Activated CD4-positive, alpha-beta T cell treated with anti-CD3 and anti-CD28 coated beads, Interleukin-2, amount 50 U/mL, for 4 hours (primary cell): ENCODE measurements around the gene SHB.

ENCODE experiments used
- DNase-seq, 2 experiments: peaks; one replicate each; pipeline ENCODE4 v3.0.0-alpha.2; 2020

Gene SHB

DNA sequence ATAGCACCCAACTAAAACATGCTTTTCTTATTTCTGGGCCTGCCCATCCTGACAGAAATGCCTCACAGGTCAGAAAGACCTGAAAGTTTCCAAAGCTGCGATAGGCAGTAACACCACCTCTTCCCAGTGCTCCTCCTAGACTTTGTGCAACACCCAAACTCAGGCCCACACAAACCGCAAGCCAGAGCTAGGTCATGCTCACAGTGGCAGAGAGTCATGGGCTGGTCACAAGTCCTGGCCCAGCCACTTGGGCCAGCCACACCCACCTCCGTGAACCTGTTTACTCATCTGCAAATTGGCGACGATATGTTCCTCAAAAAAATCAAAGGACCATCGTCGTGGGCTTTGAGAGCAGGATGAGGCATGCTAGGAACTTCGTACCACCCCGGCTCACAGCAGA lies 121.0 kb downstream of the SHB start:
- DNase-seq: no peak

DNA sequence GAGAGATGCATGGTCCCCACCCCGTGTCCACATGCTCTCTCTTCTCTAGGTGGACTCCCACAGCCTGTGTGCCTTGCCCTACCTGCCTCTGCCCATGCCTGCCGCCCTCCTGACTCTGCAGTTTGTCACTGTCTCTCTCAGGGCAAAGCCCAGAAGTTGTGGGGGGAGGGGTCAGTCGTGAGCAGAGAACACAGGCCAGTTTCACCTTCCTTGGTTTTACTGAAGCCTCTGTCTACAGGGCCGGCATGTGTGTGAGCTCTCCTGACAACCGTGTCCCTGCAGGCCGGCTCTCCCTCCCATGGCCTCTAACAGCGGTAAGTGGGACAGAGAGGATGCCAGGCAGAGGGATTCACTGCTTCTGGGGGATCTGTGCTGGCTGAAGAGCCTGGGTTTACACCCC lies 121.6 kb downstream of the SHB start:
- no peak for DNase-seq

DNA sequence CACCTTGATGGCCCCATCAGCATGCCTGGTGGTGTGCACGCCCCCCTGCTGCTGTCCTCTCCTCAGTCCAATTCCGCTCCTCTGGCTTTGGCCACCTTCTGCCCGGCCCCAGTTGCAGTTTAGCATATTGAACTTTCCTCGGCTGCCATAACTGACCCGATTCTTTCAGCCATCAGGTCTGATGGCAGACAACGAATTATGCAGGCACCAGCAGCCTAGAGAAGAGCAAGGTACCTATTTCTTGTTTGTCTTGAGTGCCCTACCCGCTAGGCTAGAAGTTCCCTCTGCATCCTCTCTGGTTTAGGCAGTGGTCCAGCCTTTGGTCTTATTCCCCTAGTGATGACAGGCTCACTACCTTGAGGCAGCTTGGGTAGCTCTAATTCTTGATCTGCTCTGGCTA lies 122.1 kb downstream of the SHB start:
- no peak for DNase-seq

DNA sequence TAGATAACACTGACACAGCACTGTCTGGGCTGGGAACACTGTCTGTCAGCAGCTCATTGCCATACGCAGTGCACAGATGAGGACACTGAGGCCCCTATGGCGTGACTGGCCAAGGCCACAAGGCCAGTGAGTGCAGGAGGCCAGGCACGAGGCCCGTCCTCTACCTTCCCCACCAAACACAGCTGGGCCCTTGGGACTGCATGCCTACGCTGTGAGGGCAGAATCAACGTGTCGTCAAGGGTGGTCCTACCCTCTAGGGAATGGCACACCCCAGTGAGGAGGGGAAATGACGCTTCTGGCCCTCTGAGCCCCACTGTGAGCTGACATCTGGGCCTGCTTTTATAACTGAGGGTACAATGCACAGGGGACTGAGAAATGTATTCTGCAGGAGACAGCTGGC lies 123.0 kb downstream of the SHB start:
- DNase-seq: no peak

DNA sequence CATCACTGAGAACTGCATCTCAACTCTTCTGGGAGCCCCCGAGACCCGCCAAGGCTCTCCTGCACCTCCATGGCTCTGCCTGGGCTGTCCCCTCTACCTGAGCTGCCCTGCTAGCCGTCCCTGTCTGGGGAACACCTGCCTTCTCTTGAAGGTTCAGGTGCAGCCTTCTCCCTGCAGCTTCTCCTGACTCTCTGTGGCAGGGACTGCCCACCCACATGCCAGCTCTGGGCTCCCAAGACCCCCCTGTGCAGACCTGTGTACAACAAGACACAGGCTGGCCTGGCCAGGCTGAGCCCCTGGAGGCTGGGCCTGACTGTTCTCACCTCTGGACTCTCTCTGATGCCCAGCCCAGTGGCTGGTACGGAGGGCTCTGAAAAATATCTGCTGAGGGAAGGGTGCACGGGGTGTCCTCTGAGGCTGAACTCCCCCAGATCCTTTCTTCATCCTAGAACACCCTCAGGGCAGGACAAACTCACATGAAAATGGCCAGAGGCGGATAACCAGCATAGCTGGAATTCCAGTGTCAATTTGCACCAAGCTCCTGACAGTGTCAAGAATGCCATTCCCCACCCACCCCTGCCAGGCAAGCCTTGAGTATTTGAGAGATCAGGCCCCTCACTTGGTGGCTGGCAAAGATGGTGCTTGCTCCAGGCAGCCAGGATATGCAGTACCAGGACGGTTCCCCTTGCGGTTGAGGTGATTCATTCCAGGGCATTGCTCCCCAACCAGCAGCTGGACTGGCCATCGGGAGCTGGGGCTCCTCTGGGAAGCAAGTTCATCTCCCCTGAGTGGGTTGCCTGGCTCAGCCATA lies 124.2 kb downstream of the SHB start:
- DNase-seq: no peak

DNA sequence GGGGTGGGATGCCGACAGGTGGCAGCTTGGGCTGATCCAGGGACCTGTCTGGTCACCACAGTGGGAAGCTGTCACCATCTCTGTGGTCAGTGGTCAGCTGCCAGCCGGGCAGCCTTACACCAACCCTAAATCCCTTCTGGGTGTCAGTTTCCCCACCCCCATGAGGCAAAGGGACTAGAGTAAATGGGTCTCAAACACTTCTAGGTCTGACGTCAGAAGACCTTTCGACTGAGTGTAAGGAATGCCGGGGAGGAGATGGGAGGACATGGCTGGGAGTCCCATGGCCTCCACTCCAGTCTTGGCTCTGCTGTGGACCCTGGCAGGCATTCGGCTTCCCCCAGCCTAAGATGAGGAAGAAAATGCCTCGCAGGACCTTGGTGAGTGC lies 124.8 kb downstream of the SHB start:
- no peak for DNase-seq

DNA sequence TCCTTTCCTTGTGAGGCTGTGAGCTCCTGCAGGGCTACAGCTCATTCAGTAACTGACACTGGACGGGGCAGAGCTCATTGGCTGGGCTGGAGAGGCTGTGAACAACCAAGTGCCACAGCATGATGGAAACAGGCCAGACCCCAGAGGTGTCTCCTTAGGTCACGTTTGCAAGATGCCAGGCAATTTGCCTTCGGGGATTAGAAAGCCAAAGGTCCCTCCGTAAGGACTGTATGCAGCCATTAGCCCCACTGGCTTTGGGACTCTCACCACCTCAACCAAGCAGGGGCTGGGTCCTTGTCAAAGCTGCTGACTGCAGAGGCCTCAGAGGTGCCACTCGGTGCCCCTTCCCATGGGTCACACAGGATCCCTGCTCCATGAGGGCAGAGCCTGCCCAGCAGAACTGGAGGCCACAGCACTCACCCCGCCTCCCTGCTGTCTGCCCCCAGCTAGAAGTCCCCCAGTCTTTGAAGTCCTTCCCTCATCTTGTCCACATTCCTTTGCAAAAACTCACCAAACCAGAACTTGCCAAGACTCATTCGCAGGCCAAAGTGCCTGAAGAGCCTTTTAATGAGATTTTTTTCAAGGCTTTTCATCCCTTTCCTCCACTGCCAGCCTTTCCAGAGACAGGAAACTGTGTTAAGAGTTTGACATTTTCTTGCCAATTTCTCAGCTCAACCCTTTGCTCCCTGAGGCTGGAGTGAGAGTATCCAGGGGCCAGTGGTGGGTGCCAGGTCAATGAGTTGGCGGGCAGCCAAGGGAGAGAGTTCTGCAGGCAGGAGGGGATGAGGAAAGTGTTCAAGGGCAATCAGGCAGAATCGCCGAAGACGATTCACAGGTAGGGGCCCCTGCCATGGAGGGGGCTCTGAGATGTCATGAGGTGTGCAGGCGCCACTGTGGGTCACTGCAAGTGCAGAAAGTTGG lies 125.4 kb downstream of the SHB start:
- no peak for DNase-seq

DNA sequence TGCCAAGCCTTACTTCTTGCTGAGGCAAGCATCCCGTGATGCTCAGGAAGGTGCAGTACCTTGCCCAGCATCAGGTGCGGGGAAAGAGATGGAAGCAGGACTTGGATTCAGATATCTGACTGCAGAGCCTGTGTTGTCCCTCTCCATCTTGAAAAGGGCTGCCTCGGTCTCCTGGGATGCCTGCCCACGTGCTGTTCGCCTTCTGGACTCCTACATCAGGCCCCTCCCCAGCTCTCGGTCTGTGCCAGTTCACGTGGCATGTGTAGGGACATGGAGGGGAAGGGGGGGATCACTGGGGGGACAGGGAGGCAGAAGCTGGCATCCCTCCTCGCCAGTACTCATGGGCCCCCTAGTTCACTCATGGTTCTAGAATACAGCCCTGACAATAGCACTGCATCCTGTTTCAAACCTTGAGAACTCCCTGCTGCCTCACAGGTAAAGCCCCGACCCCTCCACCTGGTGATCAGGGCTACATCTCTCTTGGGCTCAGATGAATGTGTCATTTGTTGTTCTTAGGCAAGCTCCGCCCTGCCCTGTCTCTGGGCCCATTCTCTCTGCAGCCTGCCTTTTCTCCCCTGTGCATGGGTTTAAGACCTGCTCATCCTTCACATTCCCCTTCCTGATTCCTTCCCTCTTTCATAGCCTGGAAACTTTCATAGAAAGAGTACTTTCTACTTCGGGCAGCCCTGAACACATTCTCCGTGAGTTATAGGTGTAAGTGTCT lies 126.2 kb downstream of the SHB start:
- DNase-seq: no peak

DNA sequence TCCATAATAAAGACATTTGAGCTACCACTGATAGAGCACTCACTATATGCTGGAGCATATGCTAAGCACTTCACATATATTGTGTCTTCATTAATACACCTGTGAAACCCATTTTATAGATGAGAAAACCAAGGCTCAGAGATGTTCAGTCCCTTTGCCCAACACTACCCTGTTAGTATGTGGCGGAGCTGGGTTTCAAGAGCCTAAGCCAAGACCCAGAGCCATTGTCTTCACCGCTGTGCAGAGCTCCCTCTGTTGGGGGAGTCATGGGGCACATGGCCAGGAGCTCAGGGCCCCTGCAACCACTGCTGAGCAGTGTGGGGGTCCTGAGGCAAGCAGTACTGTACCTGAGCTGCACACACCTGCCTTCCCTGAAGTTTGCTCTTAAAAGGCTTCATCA lies 127.8 kb downstream of the SHB start:
- DNase-seq: no peak

DNA sequence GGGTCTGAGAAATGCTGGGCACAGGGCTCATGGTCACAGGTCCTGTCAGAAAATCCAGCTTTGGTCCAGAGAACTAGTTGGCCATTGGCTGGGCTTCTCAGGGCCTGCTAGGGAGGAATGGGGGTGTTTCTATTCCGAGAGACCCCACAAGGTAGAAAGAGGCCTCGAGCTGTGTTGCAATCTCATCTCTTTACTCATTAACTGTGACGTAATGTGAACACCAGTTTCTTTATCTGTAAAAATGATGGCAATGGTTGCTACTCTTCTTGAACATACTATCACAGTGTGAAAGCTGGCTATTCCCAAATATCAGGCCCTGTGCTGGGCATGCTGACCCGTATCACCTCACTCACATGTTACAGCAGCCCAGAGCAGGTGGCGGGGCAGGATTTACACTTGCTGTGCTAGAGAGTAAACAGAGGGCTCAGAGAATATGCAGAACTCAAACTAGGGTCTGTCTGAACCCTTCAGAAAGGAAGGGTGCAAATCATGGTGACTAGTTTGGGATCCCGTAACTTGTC lies 129.4 kb downstream of the SHB start:
- no peak for DNase-seq

DNA sequence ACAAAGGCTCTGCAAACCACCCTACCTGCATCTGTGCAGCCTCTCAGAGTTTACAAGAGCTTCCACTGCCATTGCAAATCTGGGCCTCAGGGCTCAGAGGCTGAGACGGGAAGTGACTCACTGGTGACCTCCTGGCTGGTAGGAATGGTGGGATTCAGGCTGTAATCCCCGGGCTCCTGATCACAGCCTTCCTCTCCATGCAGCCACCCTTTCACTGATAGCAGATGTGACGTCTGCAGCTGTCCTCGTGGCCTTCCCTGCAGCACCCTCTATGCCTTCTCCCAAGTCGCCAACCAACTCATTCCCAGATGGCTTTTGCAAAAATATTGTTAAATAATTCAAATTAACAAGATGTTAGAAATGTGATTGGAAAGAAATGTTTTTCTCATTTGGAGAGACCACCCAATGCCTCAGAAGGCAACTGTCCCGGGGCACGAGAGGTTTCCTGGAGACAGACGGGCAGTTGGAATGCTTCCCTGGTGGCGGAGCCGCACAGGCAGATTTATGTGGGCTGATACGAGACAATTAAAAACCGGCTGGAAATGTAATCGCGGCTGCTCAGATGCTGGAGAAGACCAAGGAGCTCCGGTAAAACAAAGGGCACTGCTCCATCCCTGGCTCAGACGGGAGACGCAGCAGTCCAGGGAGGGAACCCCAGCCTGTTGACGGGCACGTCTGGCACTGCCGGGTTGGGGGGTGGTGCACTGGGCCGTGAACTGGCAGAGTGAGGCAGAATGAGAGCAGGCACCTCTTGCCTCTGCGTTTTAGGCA lies 130.7 kb downstream of the SHB start:
- DNase-seq: no peak

DNA sequence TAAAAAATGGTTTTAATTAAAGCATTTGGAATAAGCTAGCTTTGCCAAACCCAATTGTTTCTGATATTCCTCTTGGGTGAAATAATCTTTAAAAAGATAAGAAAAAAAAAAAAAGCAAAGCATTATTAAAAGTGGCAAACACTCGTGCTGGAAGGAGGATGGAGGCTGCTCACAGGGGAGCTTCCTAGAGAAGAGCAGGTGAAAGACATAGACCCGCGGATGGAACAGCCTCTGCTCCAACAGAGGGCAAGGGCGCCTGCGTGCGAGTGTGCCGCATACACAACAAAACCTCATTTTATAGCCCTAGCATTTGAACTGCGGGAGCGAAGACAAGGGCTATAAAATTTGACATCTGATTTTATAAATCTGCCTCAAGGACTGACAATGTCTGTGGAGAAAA lies 131.7 kb downstream of the SHB start:
- DNase-seq: no peak

DNA sequence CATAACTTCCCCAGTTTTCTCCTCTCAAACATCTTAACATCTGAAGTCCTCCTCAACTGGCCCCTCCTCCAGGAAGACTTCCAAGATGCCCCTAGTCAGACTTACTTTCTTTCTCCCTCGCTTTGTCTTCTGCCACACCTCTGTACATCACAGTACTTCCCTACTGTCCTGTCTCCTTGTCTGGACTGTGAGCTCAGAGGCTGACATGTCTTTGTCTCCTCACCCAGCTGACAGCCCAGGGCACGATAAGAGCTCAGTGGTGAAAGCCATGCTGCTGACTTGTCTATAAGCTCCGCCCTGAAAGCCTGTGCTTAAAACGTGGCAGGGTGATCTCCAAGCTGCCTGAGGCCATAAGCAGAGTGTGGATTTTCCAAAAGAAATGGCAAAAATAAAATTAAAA lies 132.1 kb downstream of the SHB start:
- DNase-seq: no peak

DNA sequence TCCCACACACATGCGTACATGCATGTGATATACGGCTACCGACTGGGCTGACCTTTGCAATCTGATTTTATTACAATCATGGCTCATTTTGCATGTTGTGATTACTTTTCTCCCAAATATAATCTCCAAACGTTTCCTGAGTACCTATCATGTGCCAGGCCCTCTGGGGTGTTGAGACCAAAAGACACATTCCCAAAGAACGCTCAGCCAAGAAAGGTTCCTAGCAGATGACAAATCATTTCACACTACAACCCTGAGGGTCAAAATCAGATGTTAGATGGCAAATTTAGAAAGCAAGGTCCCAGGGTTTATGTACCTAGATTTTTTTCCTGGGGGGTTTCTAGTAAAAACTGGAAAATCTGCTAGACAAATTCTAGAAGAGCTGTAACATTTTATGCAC lies 132.7 kb downstream of the SHB start:
- no peak for DNase-seq

DNA sequence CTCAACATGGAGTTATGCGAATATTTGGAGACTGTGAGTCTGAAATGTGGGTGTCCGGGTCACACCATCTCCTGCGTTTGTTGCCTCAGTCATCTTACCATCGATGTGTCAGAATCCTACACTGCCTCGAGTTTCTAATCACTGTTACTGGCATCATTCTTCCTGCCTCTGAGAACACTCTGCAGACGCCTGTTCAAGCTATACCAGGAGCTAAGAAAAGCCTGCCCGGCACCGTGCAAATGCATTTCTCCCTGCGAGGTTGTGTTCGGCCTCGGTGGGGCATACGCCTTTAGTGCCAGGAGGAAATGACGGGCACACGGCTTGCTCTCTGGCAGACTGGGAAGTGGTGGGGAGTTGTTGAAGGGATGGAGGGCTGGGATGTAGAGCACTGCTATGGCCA lies 133.9 kb downstream of the SHB start:
- DNase-seq: no peak

DNA sequence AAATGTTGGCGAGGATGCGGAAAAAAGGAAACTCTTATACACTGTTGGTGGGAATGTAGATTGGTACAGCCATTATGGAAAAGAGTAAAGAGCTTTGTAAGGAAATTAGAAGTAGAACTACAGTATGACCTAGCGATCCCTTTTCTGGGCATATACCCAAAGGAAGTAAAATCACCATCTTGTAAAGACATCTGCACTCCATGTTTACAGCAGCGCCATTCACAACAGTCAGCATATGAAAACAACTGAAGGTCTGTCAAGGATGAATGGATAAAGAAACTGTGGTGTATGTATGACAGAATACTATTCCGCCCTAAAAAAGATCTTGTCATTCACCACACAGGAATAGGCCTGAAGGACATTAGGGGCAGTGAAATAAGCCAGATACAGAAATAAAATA lies 137.4 kb downstream of the SHB start:
- no peak for DNase-seq

DNA sequence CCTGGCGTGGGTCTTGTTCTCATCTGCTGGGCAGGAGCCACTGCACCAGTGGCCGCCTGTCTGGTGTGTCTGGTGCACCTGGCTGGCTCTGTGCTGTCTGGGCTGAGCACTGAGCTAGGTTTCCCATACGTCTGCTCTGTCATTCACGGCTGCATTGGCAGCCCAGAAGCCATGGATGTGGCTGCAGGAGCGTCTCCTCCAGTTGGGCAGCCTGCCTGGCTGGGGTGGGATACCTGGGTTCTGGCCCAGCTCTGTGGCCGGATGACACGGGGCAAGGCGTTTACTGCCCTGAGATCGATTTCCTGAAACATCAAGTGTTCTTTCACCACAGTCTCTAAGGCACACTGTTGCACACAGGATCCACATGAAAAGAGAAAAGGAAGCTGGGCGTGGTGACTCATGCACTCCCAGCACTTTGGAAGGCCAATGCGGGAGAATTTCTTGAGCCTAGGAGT lies 139.6 kb downstream of the SHB start:
- no peak for DNase-seq

DNA sequence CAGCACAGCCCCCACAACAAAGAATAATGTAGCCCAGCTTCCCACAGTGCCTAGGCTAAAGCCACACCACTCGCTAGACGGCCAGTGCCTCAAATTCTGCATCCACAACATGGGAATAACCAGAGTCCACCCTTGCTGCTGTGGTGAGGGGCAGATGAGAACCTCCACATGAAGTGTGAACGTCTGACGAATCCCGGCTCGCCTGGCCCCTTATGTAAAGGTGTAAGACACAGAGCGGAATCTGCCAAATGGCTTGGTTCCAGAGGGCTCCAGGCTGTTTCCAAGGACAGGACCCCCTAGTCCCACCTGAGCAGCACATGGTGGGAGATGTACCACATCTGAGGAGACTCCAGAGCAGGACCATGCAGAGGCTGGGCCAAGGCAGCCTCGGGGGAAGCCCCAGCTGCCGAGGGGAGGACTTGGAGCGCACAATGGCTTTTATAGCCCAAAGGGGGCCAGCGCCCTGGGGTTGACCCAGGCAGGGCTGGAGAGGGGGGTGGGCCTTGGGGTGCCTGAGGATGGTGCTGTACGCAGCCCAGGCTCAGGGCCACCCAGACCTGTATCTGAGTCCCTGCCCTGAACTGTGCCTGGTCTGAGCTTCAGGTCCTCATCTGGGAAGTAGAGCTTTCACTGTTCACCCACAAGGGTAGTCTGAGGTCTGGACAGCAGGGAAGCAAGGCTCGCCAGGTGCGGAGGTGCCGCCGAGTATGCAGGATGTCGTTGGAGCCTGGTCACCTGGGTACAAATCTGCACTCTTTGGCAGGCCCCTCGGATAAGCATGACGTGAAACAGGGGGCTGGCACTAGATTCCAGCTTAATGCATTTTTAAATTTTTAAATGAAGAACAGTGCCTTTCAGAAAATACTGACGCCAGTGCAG lies 140.2 kb downstream of the SHB start:
- no peak for DNase-seq

DNA sequence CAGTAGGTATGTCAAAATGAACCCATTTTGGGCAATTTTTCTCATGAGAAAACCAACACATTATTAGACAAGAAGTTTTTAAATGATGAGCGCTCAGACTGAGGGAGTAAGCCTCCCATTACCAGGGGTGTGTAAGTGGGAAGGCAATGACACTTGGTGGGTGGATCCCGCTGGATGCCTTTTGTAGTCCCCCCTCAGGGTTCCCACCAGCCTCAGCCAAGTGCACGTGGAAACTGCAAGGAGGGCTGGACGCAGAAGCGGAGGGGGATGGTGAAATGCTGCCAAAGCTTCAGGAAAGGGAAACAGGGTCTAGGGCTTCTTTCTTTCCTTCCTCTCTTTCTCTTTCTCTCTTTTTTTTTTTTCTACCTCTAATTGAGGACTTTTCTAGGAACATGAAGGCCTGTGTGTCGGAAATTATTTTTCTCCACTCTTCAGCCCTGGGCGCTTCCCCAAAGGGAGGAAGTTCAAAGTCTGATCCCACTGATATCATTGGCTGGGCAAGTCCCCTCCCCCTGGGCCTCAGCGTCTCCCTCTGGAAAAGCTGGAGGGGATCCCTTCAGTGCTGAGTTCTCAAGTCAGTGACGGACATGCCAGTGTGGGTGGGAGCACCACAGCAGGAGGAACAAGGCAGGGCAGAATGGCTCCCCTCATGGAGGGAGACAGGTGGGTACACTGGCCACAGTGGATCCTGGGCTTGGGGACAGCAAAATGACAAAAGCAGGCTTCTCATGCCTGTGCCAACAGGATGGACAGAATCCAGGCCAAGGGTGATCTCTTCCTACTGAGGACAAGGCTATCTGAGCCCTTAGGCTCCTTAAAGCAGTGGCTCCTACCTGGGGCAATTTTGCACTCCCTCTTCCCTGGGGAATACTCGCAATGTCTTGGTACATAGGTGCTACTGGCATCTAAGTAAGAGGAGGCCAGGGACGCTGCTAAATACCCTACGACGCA lies 141.2 kb downstream of the SHB start:
- DNase-seq: no peak

DNA sequence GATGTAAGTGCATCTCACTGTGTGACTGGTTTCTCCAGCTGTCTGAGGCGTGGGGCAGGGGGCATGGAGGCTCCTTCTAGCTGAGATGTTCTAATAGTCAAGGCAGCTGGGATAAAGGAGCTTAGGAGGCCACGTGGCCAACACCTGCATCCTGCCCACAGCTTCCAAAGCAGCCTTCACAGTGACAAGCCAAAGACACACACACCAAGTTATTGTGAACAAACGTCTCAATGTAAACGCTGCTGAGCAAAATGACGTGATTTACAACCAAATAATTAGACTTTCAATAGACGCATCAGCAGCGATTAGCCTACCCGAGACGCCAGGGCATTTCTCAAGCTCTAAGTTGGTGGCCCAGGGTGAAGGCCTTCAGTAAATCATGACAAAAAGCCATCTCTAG lies 141.9 kb downstream of the SHB start:
- no peak for DNase-seq
